ENCODE measurements around the gene GFOD2. TPM values are rescaled to one million over a fixed set of nuclear protein-coding genes. Genes with fewer than 3 reads are reported as not detected.

Gene GFOD2
- total and polyA plus RNA-seq, 8 donors, result 6.4 to 17.2 (median 9.6) TPM

DNA sequence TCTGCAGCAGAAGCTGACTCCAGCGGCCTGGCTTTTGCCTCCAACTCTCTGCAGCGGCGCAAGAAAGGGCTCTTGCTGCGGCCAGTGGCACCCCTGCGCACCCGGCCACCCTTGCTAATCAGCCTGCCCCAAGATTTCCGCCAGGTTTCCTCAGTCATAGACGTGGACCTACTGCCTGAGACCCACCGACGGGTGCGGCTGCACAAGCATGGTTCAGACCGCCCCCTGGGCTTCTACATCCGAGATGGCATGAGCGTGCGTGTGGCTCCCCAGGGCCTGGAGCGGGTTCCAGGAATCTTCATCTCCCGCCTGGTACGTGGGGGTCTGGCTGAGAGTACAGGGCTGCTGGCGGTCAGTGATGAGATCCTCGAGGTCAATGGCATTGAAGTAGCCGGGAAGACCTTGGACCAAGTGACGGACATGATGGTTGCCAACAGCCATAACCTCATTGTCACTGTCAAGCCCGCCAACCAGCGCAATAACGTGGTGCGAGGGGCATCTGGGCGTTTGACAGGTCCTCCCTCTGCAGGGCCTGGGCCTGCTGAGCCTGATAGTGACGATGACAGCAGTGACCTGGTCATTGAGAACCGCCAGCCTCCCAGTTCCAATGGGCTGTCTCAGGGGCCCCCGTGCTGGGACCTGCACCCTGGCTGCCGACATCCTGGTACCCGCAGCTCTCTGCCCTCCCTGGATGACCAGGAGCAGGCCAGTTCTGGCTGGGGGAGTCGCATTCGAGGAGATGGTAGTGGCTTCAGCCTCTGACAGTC is 57.0 kb downstream of the GFOD2 start:
- Histone ChIP-seq H3K9me3 (no peaks in the 10 kb centered on the region), H3K27me3 (no peaks in the 10 kb centered on the region), H3K4me1 (peaks cover 24 to 35% (median 33%) of the 10 kb centered on the region in 3 donors), H3K4me3 (peak overlapping the region in 3 of 4 donors; percentile 5 to 89 (median 79)), H3K36me3 (no peaks in the 10 kb centered on the region), H3K27ac (peak overlapping the region; percentile 69 to 95 (median 76))
- DNase-seq, result peak in 2 of 6 donors; percentile 32 to 81
- intact Hi-C loops (cut with DNase I), result loop anchor here in 1 of 3 donors (10.0 kb wide), 1 partner anchor 137 kb away; the partner anchor contains the start of gene RIPOR1
- no peak for TF ChIP-seq CTCF (IDR thresholded peaks at IDR 0.05)
- 68 to 78% methylated on average over 34 of the region's 34 CpGs for WGBS, 2 donors
- ATAC-seq, result no peak
- no peak for FAIRE-seq

DNA sequence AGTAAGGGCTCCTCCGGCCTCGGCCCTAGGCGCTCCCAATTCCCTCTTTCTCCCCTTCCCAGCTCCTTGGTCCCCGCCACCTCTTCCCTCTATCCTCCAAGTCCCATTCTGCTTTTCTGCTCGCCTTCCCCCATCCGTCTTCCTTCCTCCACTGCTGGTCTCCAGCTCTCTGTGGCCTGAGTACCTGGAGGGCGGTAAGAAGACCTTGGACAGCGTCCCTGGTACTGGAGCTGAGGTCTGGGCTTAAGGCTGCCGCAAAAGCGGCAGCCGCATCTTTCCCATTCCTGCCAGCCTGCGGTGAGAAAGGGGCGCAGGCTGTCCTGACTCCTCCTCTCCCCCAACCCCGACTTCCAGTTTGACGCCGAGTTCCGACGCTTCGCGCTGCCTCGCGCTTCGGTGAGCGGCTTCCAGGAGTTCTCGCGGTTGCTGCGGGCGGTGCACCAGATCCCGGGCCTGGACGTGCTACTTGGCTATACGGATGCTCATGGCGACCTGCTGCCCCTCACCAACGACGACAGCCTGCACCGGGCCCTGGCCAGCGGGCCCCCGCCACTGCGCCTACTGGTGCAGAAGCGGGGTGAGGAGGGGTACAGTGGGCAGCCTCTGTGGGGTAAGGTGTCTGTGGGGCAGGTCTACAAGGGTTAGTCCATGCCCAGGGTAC is 57.9 kb downstream of the GFOD2 start:
- Histone ChIP-seq H3K4me3 (peak overlapping the region; percentile 5 to 89 (median 55)), H3K27ac (peak overlapping the region; percentile 69 to 95 (median 76)), H3K4me1 (peaks cover 23 to 33% (median 31%) of the 10 kb centered on the region in 3 donors), H3K36me3 (no peaks in the 10 kb centered on the region), H3K9me3 (no peaks in the 10 kb centered on the region), H3K27me3 (no peaks in the 10 kb centered on the region)
- FAIRE-seq (no peak), ATAC-seq (peak in 3 of 4 donors; percentile 1 to 4 (median 2)), DNase-seq (peak in 5 of 6 donors; percentile 52 to 83 (median 61))
- intact Hi-C loops (cut with DNase I), result loop anchor here in 1 of 3 donors (10.0 kb wide), 1 partner anchor 136 kb away; the partner anchor contains the start of gene RIPOR1
- 8% methylated on average over 38 to 39 of the region's 39 CpGs for WGBS, 2 donors
- TF ChIP-seq CTCF (IDR thresholded peaks at IDR 0.05), result no peak

GRCh38 chr16:67660564-67661028 is 58.5 kb downstream of the GFOD2 start, which contains the start of gene PARD6A:
PARD6A (plus strand) TSS chr16:67660960; CDS start chr16:67661039, 79 bp downstream.
- FAIRE-seq, result no peak

More at GRCh38 chr16:67660564-67661028, 58.5 kb downstream of the GFOD2 start, which contains the start of gene PARD6A:
- H3K9me3 ChIP-seq, result no peaks in the 10 kb centered on the region
- intact Hi-C loops (cut with DNase I), result loop anchor here in 1 of 3 donors (10.0 kb wide), 1 partner anchor 136 kb away; the partner anchor contains the start of gene RIPOR1
- WGBS, 2 donors, result 0 to 1% methylated on average over 38 to 48 of the region's 48 CpGs
- DNase-seq (peak; percentile 90 to 96 (median 92)), ATAC-seq (peak; percentile 74 to 87 (median 76))
- peaks cover 23 to 33% (median 31%) of the 10 kb centered on the region in 3 donors for H3K4me1 ChIP-seq
- H3K27me3 ChIP-seq, result no peaks in the 10 kb centered on the region
- no peaks in the 10 kb centered on the region for H3K36me3 ChIP-seq
- peak within 1 kb of the TSS; percentile 75 to 95 (median 85) for H3K27ac ChIP-seq
- peak within 1 kb of the TSS; percentile 78 to 89 (median 82) for H3K4me3 ChIP-seq
- TF ChIP-seq CTCF (IDR thresholded peaks at IDR 0.05), result no peak

All from pancreas (tissue), 10 donors.